ENCODE data around the gene CD6.

The CD6 gene

GRCh38 chr11:60996381-60997138 lies 25.1 kb downstream of the CD6 start:
- H3K27me3 ChIP-seq = peaks cover 0 to 48% of the 10 kb centered on the region in 2 donors
- H3K4me3 ChIP-seq = no peak overlapping the region
- no peaks in the 10 kb centered on the region for H3K4me1 ChIP-seq
- H3K9me3 ChIP-seq = no peaks in the 10 kb centered on the region
- H3K36me3 ChIP-seq = no peaks in the 10 kb centered on the region
- no peak overlapping the region for H3K27ac ChIP-seq
- intact Hi-C loops (cut with DNase I; ENCODE audit: low total_unique reads) = no loop called here
- no peak for TF ChIP-seq CTCF (IDR thresholded peaks at IDR 0.05)
- DNase-seq = no peak

GRCh38 chr11:61000426-61000825 lies 28.9 kb downstream of the CD6 start:
- H3K27me3 ChIP-seq = peaks cover 0 to 34% of the 10 kb centered on the region in 2 donors
- H3K36me3 ChIP-seq = no peaks in the 10 kb centered on the region
- no peaks in the 10 kb centered on the region for H3K4me1 ChIP-seq
- intact Hi-C loops (cut with DNase I; ENCODE audit: low total_unique reads) = no loop called here
- no peak overlapping the region for H3K27ac ChIP-seq
- H3K4me3 ChIP-seq = no peak overlapping the region
- H3K9me3 ChIP-seq = no peaks in the 10 kb centered on the region
- no peak for TF ChIP-seq CTCF (IDR thresholded peaks at IDR 0.05)
- no peak for DNase-seq

- Histone ChIP-seq H3K36me3 (no peaks in the 10 kb centered on the region), H3K4me3 (no peak overlapping the region), H3K4me1 (no peaks in the 10 kb centered on the region), H3K27me3 (peaks cover 0 to 25% of the 10 kb centered on the region in 2 donors), H3K9me3 (no peaks in the 10 kb centered on the region), H3K27ac (no peak overlapping the region)
- TF ChIP-seq CTCF (IDR thresholded peaks at IDR 0.05) = no peak
- intact Hi-C loops (cut with DNase I; ENCODE audit: low total_unique reads) = no loop called here
- no peak for DNase-seq
Measured at GRCh38 chr11:61001931-61002330, 30.5 kb downstream of the CD6 start.

GRCh38 chr11:61002598-61002997 lies 31.1 kb downstream of the CD6 start:
- Histone ChIP-seq H3K27ac (no peak overlapping the region), H3K9me3 (no peaks in the 10 kb centered on the region), H3K27me3 (peaks cover 0 to 31% of the 10 kb centered on the region in 2 donors), H3K4me3 (no peak overlapping the region), H3K4me1 (peaks cover 0 to 7% (median 5%) of the 10 kb centered on the region in 4 donors), H3K36me3 (no peaks in the 10 kb centered on the region)
- no peak for TF ChIP-seq CTCF (IDR thresholded peaks at IDR 0.05)
- no peak for DNase-seq
- intact Hi-C loops (cut with DNase I; ENCODE audit: low total_unique reads) = no loop called here

- H3K4me3 ChIP-seq = no peak overlapping the region
- intact Hi-C loops (cut with DNase I; ENCODE audit: low total_unique reads) = no loop called here
- no peak overlapping the region for H3K27ac ChIP-seq
- no peak for DNase-seq
- no peaks in the 10 kb centered on the region for H3K9me3 ChIP-seq
- peaks cover 0 to 39% of the 10 kb centered on the region in 2 donors for H3K27me3 ChIP-seq
- no peaks in the 10 kb centered on the region for H3K36me3 ChIP-seq
- H3K4me1 ChIP-seq = peaks cover 0 to 16% (median 14%) of the 10 kb centered on the region in 4 donors
- TF ChIP-seq CTCF (IDR thresholded peaks at IDR 0.05) = no peak
Measured at GRCh38 chr11:61004180-61004611, 32.7 kb downstream of the CD6 start.
